ENCODE results near the gene TACC2. TPM values are rescaled to one million over a fixed set of nuclear protein-coding genes. Genes with fewer than 3 reads are reported as not detected.

The TACC2 gene
- total and polyA plus RNA-seq, 2 experiments from 2014 or later = 30.8 to 35.9 TPM

DNA sequence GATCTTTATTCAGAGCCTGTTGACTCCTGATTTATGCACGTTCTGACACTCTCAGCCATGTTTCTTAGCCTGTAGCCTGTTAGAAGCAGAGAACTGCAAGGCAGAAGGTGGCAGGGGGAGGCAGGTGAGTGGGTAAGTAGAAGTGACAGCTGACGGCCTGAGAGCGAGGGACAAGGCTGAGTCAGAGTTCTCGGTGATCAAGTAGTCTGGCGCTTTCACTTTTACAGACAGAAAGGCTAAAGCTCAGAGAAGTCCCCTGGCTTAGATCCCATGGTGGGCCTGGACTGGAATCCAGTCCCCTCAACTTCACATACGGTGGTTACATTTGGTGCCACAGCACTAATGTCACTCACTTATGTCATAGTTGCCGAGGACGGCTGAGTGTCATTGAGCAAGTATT is 139.0 kb downstream of the TACC2 start:
- no peak overlapping the region for H3K4me3 ChIP-seq
- H3K27ac ChIP-seq (ENCODE audit: low read depth) = no peak overlapping the region
- Mint-ChIP-seq H3K4me1 (peaks cover 50% of the 10 kb centered on the region), H3K4me3 (no peak overlapping the region), H3K27ac (no peak overlapping the region), H3K9me3 (no peaks in the 10 kb centered on the region), H3K27me3 (ENCODE audit: insufficient read depth, low read depth, poor library complexity) (peaks cover 6% of the 10 kb centered on the region), H3K36me3 (ENCODE audit: low read depth) (peaks cover 13% of the 10 kb centered on the region)
- TF ChIP-seq CREB1 (CRISPR knock-in tag; IDR thresholded peaks at IDR 0.05; ENCODE audit: low read depth) = no peak
- TF ChIP-seq ZNF462 (CRISPR knock-in tag; IDR thresholded peaks at IDR 0.05) = no peak
- TF ChIP-seq EZH2phosphoT487 (IDR thresholded peaks at IDR 0.05; ENCODE audit: unreplicated experiment) = no peak
- no peak for TF ChIP-seq NANOG (IDR thresholded peaks at IDR 0.05; ENCODE audit: borderline replicate concordance)
- no peak for TF ChIP-seq EZH2 (IDR thresholded peaks at IDR 0.05; ENCODE audit: low read depth, unreplicated experiment)
- TF ChIP-seq STAT1 (IDR thresholded peaks at IDR 0.05; ENCODE audit: unreplicated experiment) = no peak
- TF ChIP-seq, protein P1, sequence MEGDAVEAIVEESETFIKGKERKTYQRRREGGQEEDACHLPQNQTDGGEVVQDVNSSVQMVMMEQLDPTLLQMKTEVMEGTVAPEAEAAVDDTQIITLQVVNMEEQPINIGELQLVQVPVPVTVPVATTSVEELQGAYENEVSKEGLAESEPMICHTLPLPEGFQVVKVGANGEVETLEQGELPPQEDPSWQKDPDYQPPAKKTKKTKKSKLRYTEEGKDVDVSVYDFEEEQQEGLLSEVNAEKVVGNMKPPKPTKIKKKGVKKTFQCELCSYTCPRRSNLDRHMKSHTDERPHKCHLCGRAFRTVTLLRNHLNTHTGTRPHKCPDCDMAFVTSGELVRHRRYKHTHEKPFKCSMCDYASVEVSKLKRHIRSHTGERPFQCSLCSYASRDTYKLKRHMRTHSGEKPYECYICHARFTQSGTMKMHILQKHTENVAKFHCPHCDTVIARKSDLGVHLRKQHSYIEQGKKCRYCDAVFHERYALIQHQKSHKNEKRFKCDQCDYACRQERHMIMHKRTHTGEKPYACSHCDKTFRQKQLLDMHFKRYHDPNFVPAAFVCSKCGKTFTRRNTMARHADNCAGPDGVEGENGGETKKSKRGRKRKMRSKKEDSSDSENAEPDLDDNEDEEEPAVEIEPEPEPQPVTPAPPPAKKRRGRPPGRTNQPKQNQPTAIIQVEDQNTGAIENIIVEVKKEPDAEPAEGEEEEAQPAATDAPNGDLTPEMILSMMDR (conservative IDR thresholded peaks at IDR 0.05; ENCODE audit: low read depth in 2 of 2) = no peak
- no peak for TF ChIP-seq ETS1 (IDR thresholded peaks at IDR 0.05)
- no peak for TF ChIP-seq POLR2AphosphoS5 (IDR thresholded peaks at IDR 0.05; ENCODE audit: low read depth)
- no peak for TF ChIP-seq REST (IDR thresholded peaks at IDR 0.05; ENCODE audit: unreplicated experiment)
- no peak for TF ChIP-seq JUNB (IDR thresholded peaks at IDR 0.05; ENCODE audit: unreplicated experiment)
- no peak for TF ChIP-seq ZNF331 (CRISPR knock-in tag; IDR thresholded peaks at IDR 0.05; ENCODE audit: low read depth)
- no peak for TF ChIP-seq ZNF114 (CRISPR knock-in tag; IDR thresholded peaks at IDR 0.05)
- no peaks in the 10 kb centered on the region for H3K36me3 ChIP-seq (ENCODE audit: insufficient read depth)
- ATAC-seq (no peak), DNase-seq (ENCODE audit: low spot score) (no peak)
- no peaks in the 10 kb centered on the region for H3K9me2 ChIP-seq (ENCODE audit: insufficient read depth)
- H3K79me2 ChIP-seq (replicated peaks; ENCODE audit: insufficient read depth) = peaks cover 28% of the 10 kb centered on the region; the same call in 1 of the 2 replicates
- H3K4me1 ChIP-seq (ENCODE audit: insufficient read depth) = peaks cover 21% of the 10 kb centered on the region
- no peak overlapping the region for H3K4me2 ChIP-seq
- H3K27me3 ChIP-seq (ENCODE audit: insufficient read depth) = no peaks in the 10 kb centered on the region
- no peak overlapping the region for H2AFZ ChIP-seq
- H4K20me1 ChIP-seq (replicated peaks; ENCODE audit: insufficient read depth) = no peaks in the 10 kb centered on the region; the same call in none of the 2 replicates
- no peaks in the 10 kb centered on the region for H3F3A ChIP-seq (replicated peaks; ENCODE audit: low read depth)
